GDM1 (cell line): Measurements from ENCODE around the gene ACTR6.
"Not testable (repeated sequence)": the region's sequence is repeated elsewhere in the genome, so short reads cannot be mapped to it uniquely, and the experiment has no call there.

ENCODE experiments used
- DNase-seq: peaks from one replicate; lab custom pipeline; 2025; lab: John Stamatoyannopoulos, UW

ACTR6 gene

GRCh38 chr12:100200463-100201181 is at the start of gene ACTR6:
TSS of gene ACTR6 (plus strand) at chr12:100200815. CDS start at chr12:100200852, 37 bp downstream.
- DNase-seq = peak; percentile 85

- DNase-seq = no peak
Measured at GRCh38 chr12:100151769-100152168, 48.8 kb upstream of the ACTR6 start.

GRCh38 chr12:100153131-100153530 is 47.5 kb upstream of the ACTR6 start:
- DNase-seq = no peak

GRCh38 chr12:100154474-100155247 is 46.0 kb upstream of the ACTR6 start:
- peak; percentile 53 for DNase-seq

- DNase-seq = no peak
Measured at GRCh38 chr12:100156731-100157426, 43.7 kb upstream of the ACTR6 start.

GRCh38 chr12:100157427-100157821 is 43.2 kb upstream of the ACTR6 start:
- DNase-seq = no peak

GRCh38 chr12:100158535-100158934 is 42.1 kb upstream of the ACTR6 start:
- no peak for DNase-seq

- DNase-seq = no peak
Measured at GRCh38 chr12:100159391-100160104, 41.1 kb upstream of the ACTR6 start.

- DNase-seq = peak; percentile 44
Measured at GRCh38 chr12:100163416-100164152, 37.0 kb upstream of the ACTR6 start.

- DNase-seq = no peak
Measured at GRCh38 chr12:100164153-100164704, 36.4 kb upstream of the ACTR6 start.

GRCh38 chr12:100165356-100165755 is 35.3 kb upstream of the ACTR6 start:
- no peak for DNase-seq

GRCh38 chr12:100166232-100166631 is 34.4 kb upstream of the ACTR6 start:
- DNase-seq = no peak

GRCh38 chr12:100168562-100168961 is 32.1 kb upstream of the ACTR6 start:
- DNase-seq = no peak

GRCh38 chr12:100169345-100169744 is 31.3 kb upstream of the ACTR6 start:
- DNase-seq = no peak

GRCh38 chr12:100170313-100170858 is 30.2 kb upstream of the ACTR6 start:
- no peak for DNase-seq

- DNase-seq = no peak
Measured at GRCh38 chr12:100171248-100171647, 29.4 kb upstream of the ACTR6 start.

- DNase-seq = no peak
Measured at GRCh38 chr12:100173111-100173510, 27.5 kb upstream of the ACTR6 start.

- no peak for DNase-seq
Measured at GRCh38 chr12:100174495-100174894, 26.1 kb upstream of the ACTR6 start.

GRCh38 chr12:100176493-100176892 is 24.1 kb upstream of the ACTR6 start:
- DNase-seq = not testable (repeated sequence)

- no peak for DNase-seq
Measured at GRCh38 chr12:100179252-100179651, 21.4 kb upstream of the ACTR6 start.
